ENCODE results near the gene HTT. TPM values are rescaled to one million over a fixed set of nuclear protein-coding genes. Genes with fewer than 3 reads are reported as not detected.

HTT gene
- total RNA-seq, 1 experiment from 2014 or later: 66.8 TPM

DNA sequence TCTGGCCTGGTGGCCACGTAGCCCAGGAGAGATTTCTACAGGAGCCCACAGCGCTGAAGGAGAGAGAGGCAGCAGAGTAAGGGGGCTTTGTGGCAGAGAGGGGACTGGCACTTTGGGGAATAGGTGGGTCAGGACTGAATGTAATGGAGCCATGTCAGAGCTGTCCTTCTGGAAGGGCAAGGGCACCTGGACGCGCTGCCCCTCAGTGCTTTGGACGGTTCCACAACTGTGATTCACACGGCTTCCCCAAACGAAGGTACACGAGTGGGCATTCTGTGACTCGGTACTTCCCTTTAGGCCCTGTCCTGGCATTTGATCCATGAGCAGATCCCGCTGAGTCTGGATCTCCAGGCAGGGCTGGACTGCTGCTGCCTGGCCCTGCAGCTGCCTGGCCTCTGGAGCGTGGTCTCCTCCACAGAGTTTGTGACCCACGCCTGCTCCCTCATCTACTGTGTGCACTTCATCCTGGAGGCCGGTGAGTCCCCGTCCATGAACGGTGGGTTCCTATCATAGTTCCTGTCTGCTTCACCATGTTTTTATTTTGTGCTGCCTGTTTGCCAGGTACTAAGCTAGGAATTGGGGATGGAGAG, 139.3 kb downstream of the HTT start:
- DNase-seq (ENCODE audit: low spot score): no peak
- intact Hi-C loops (cut with micrococcal nuclease; ENCODE audit: unreplicated experiment): no loop called here
- Histone ChIP-seq H3K9me3 (ENCODE audit: low read depth, low read length, poor library complexity, severe bottlenecking) (no peaks in the 10 kb centered on the region), H3K4me1 (ENCODE audit: insufficient read depth, low read length, poor library complexity, severe bottlenecking) (no peaks in the 10 kb centered on the region), H3K4me3 (ENCODE audit: low read depth, low read length, poor library complexity, severe bottlenecking) (no peak overlapping the region), H3K27ac (ENCODE audit: low read depth, low read length, poor library complexity, severe bottlenecking) (no peak overlapping the region), H3K36me3 (ENCODE audit: insufficient read depth, low read length, poor library complexity, severe bottlenecking) (peaks cover 51% of the 10 kb centered on the region), H3K27me3 (replicated peaks; ENCODE audit: insufficient read depth, low read depth, low read length, poor library complexity) (no peaks in the 10 kb centered on the region)
- BruUV-seq (replicated peaks): no TSS peak
- TF ChIP-seq, protein P1, sequence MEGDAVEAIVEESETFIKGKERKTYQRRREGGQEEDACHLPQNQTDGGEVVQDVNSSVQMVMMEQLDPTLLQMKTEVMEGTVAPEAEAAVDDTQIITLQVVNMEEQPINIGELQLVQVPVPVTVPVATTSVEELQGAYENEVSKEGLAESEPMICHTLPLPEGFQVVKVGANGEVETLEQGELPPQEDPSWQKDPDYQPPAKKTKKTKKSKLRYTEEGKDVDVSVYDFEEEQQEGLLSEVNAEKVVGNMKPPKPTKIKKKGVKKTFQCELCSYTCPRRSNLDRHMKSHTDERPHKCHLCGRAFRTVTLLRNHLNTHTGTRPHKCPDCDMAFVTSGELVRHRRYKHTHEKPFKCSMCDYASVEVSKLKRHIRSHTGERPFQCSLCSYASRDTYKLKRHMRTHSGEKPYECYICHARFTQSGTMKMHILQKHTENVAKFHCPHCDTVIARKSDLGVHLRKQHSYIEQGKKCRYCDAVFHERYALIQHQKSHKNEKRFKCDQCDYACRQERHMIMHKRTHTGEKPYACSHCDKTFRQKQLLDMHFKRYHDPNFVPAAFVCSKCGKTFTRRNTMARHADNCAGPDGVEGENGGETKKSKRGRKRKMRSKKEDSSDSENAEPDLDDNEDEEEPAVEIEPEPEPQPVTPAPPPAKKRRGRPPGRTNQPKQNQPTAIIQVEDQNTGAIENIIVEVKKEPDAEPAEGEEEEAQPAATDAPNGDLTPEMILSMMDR (conservative IDR thresholded peaks at IDR 0.05; ENCODE audit: low read depth, low read length): no peak
- no peak for TF ChIP-seq EZH2 (IDR thresholded peaks at IDR 0.05; ENCODE audit: borderline replicate concordance, low read depth, low read length, poor library complexity, severe bottlenecking)
- CTCF ChIA-PET: interaction anchor here (0.6 kb wide), 1 partner anchor 68 kb away, joined by 4 read pairs; no protein-coding TSS in a partner anchor
- POLR2A ChIA-PET (ENCODE audit: low non-redundant PET): interaction anchor here (0.6 kb wide), 1 partner anchor 79 kb away, joined by 5 read pairs; no protein-coding TSS in a partner anchor

DNA sequence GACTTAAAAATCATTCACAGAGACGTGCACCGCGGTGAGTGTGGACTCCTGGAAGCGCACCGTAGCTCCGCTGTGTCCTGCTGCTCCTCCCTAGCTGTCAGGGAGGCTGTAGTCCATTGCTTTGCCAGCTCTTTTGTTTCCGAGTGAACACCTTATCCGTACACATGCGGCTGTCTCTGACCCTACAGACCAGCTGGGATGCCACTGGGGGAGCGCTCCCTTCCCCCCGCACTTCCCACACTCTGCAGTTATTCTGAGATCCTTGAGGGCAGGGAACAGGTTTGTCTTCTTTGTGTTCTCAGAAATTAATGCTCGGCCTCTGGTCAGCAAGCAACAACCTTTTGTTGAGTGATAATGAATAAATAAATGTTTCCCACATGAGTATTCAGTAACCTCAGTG, 140.8 kb downstream of the HTT start:
- no TSS peak for BruUV-seq (replicated peaks)
- no peak overlapping the region for H3K27ac ChIP-seq (ENCODE audit: low read depth, low read length, poor library complexity, severe bottlenecking)
- peaks cover 52% of the 10 kb centered on the region for H3K36me3 ChIP-seq (ENCODE audit: insufficient read depth, low read length, poor library complexity, severe bottlenecking)
- no peaks in the 10 kb centered on the region for H3K9me3 ChIP-seq (ENCODE audit: low read depth, low read length, poor library complexity, severe bottlenecking)
- no peak for DNase-seq (ENCODE audit: low spot score)
- H3K27me3 ChIP-seq (replicated peaks; ENCODE audit: insufficient read depth, low read depth, low read length, poor library complexity): no peaks in the 10 kb centered on the region
- no peak overlapping the region for H3K4me3 ChIP-seq (ENCODE audit: low read depth, low read length, poor library complexity, severe bottlenecking)
- intact Hi-C loops (cut with micrococcal nuclease; ENCODE audit: unreplicated experiment): no loop called here
- ChIA-PET POLR2A (ENCODE audit: low non-redundant PET) (no interaction called here), CTCF (no interaction called here)
- no peaks in the 10 kb centered on the region for H3K4me1 ChIP-seq (ENCODE audit: insufficient read depth, low read length, poor library complexity, severe bottlenecking)
- TF ChIP-seq EZH2 (IDR thresholded peaks at IDR 0.05; ENCODE audit: borderline replicate concordance, low read depth, low read length, poor library complexity, severe bottlenecking): no peak
- TF ChIP-seq, protein P1 (conservative IDR thresholded peaks at IDR 0.05; ENCODE audit: low read depth, low read length): no peak

DNA sequence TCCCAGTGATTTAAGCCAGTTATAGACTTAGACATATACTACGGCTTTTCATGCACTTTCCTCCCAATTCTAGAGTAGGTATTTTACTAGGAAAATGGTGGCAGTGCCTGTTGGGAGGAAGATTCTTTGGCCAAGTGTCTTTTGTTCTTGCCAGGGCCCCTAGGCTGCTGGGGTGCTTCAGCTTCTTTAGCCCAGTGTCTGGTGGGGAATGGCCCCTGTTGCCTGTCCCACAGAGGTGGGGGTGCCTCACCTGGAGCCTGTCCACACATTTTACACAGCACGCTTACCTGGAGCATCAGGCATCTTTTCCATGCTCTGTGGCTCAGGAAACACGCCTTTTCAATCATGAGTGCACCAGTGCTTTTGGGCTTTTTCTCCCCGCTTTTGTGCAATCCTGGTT, 141.3 kb downstream of the HTT start:
- H3K9me3 ChIP-seq (ENCODE audit: low read depth, low read length, poor library complexity, severe bottlenecking): no peaks in the 10 kb centered on the region
- H3K4me3 ChIP-seq (ENCODE audit: low read depth, low read length, poor library complexity, severe bottlenecking): no peak overlapping the region
- H3K4me1 ChIP-seq (ENCODE audit: insufficient read depth, low read length, poor library complexity, severe bottlenecking): no peaks in the 10 kb centered on the region
- intact Hi-C loops (cut with micrococcal nuclease; ENCODE audit: unreplicated experiment): no loop called here
- H3K36me3 ChIP-seq (ENCODE audit: insufficient read depth, low read length, poor library complexity, severe bottlenecking): peaks cover 53% of the 10 kb centered on the region
- ChIA-PET CTCF (no interaction called here), POLR2A (ENCODE audit: low non-redundant PET) (no interaction called here)
- H3K27me3 ChIP-seq (replicated peaks; ENCODE audit: insufficient read depth, low read depth, low read length, poor library complexity): no peaks in the 10 kb centered on the region
- no TSS peak for BruUV-seq (replicated peaks)
- no peak for DNase-seq (ENCODE audit: low spot score)
- no peak overlapping the region for H3K27ac ChIP-seq (ENCODE audit: low read depth, low read length, poor library complexity, severe bottlenecking)
- TF ChIP-seq, protein P1 (conservative IDR thresholded peaks at IDR 0.05; ENCODE audit: low read depth, low read length): no peak
- TF ChIP-seq EZH2 (IDR thresholded peaks at IDR 0.05; ENCODE audit: borderline replicate concordance, low read depth, low read length, poor library complexity, severe bottlenecking): no peak
